ENCODE results near the gene KCNQ5.

The KCNQ5 gene

GRCh38 chr6:73086726-73087125 lies 464.9 kb downstream of the KCNQ5 start:
- no peak for DNase-seq (ENCODE audit: low read depth in 3 of 3, low spot score in 1 of 3)

- no peak for DNase-seq (ENCODE audit: low read depth in 3 of 3, low spot score in 1 of 3)
Observed at GRCh38 chr6:73088138-73088813, 466.4 kb downstream of the KCNQ5 start.

GRCh38 chr6:73104921-73105320 lies 483.1 kb downstream of the KCNQ5 start:
- DNase-seq (ENCODE audit: low read depth in 3 of 3, low spot score in 1 of 3) = no peak

GRCh38 chr6:73107016-73107415 lies 485.2 kb downstream of the KCNQ5 start:
- DNase-seq (ENCODE audit: low read depth in 3 of 3, low spot score in 1 of 3) = no peak

- DNase-seq (ENCODE audit: low read depth in 3 of 3, low spot score in 1 of 3) = no peak
Observed at GRCh38 chr6:73108949-73109348, 487.1 kb downstream of the KCNQ5 start.

- DNase-seq (ENCODE audit: low read depth in 3 of 3, low spot score in 1 of 3) = no peak
Observed at GRCh38 chr6:73109659-73110058, 487.8 kb downstream of the KCNQ5 start.

GRCh38 chr6:73116330-73116729 lies 494.5 kb downstream of the KCNQ5 start:
- no peak for DNase-seq (ENCODE audit: low read depth in 3 of 3, low spot score in 1 of 3)

GRCh38 chr6:73121421-73121993 lies 499.6 kb downstream of the KCNQ5 start:
- no peak for DNase-seq (ENCODE audit: low read depth in 3 of 3, low spot score in 1 of 3)

- DNase-seq (ENCODE audit: low read depth in 3 of 3, low spot score in 1 of 3) = no peak
Observed at GRCh38 chr6:73123632-73124329, 501.9 kb downstream of the KCNQ5 start.

GRCh38 chr6:73129653-73130443 lies 508.0 kb downstream of the KCNQ5 start:
- DNase-seq (ENCODE audit: low read depth in 3 of 3, low spot score in 1 of 3) = peak; percentile 50 to 73 (median 51)

GRCh38 chr6:73131706-73132105 lies 509.8 kb downstream of the KCNQ5 start:
- DNase-seq (ENCODE audit: low read depth in 3 of 3, low spot score in 1 of 3) = no peak

GRCh38 chr6:73134588-73134987 lies 512.7 kb downstream of the KCNQ5 start:
- no peak for DNase-seq (ENCODE audit: low read depth in 3 of 3, low spot score in 1 of 3)

- DNase-seq (ENCODE audit: low read depth in 3 of 3, low spot score in 1 of 3) = no peak
Observed at GRCh38 chr6:73139681-73140383, 518.0 kb downstream of the KCNQ5 start.

- no peak for DNase-seq (ENCODE audit: low read depth in 3 of 3, low spot score in 1 of 3)
Observed at GRCh38 chr6:73143551-73143950, 521.7 kb downstream of the KCNQ5 start.

GRCh38 chr6:73144516-73144915 lies 522.7 kb downstream of the KCNQ5 start:
- DNase-seq (ENCODE audit: low read depth in 3 of 3, low spot score in 1 of 3) = no peak

- no peak for DNase-seq (ENCODE audit: low read depth in 3 of 3, low spot score in 1 of 3)
Observed at GRCh38 chr6:73145690-73146089, 523.8 kb downstream of the KCNQ5 start.

- DNase-seq (ENCODE audit: low read depth in 3 of 3, low spot score in 1 of 3) = no peak
Observed at GRCh38 chr6:73151732-73152131, 529.9 kb downstream of the KCNQ5 start.

GRCh38 chr6:73152556-73152955 lies 530.7 kb downstream of the KCNQ5 start:
- DNase-seq (ENCODE audit: low read depth in 3 of 3, low spot score in 1 of 3) = no peak

- DNase-seq (ENCODE audit: low read depth in 3 of 3, low spot score in 1 of 3) = no peak
Observed at GRCh38 chr6:73152966-73153757, 531.3 kb downstream of the KCNQ5 start.
